ENCODE measurements around the gene ADISSP. TPM values are rescaled to one million over a fixed set of nuclear protein-coding genes. Genes with fewer than 3 reads are reported as not detected.

ADISSP gene
- total and polyA plus RNA-seq, 2 of the 13 experiments (the other 11 are each of a cell fraction or from before 2014, with no cell fraction given): 38.3 to 90.6 TPM

DNA sequence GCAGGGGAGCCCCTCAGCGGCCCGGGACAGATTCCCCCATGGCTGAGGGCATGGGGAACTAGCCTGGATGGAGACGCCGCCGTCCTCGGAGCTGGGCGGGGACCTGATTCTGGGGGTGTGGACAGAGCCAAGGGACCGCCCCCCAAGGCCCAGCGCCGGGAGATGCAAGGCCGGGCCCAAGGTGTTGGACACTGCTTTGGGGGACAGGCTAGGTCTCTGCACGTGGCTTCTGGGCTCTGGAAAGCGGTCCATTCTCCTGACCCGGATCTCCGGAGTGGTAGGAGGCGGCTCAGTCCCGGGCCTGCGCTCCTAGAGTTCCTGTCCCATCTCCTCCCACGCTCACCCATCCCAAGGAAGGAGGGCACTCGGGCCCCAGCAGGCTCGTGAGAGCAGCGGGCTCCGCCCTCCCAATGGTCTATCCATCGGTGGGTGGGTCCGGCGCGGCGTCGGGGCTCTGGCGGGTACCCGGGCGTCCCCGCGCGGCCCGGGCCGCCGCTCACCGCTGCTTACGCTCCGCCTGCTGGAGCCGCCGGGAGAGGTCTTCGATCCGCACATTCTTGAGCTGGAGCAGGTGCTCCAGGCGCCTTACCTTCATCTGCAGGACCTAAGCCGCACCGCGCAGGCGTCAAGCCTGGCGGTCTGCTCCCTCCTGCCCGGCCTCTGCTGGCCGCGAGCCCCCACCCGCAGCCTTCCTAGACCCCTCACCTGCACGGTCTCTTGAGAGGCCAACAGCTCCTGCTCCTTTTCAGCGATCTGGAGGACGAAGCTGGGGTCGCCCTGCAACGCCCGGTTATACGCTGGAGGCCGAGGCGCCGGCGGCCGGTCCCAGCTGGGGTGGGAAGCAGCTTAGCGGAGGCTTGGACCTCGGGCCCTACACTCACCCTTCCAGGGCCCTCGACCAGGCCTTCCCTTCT lies 10.4 kb upstream of the ADISSP start (continued):
- TF ChIP-seq, protein P1, sequence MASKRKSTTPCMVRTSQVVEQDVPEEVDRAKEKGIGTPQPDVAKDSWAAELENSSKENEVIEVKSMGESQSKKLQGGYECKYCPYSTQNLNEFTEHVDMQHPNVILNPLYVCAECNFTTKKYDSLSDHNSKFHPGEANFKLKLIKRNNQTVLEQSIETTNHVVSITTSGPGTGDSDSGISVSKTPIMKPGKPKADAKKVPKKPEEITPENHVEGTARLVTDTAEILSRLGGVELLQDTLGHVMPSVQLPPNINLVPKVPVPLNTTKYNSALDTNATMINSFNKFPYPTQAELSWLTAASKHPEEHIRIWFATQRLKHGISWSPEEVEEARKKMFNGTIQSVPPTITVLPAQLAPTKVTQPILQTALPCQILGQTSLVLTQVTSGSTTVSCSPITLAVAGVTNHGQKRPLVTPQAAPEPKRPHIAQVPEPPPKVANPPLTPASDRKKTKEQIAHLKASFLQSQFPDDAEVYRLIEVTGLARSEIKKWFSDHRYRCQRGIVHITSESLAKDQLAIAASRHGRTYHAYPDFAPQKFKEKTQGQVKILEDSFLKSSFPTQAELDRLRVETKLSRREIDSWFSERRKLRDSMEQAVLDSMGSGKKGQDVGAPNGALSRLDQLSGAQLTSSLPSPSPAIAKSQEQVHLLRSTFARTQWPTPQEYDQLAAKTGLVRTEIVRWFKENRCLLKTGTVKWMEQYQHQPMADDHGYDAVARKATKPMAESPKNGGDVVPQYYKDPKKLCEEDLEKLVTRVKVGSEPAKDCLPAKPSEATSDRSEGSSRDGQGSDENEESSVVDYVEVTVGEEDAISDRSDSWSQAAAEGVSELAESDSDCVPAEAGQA (IDR thresholded peaks at IDR 0.05; ENCODE audit: low read depth): no peak
- TF ChIP-seq, protein P1 (CRISPR knock-in tag; IDR thresholded peaks at IDR 0.05; ENCODE audit: borderline replicate concordance): no peak
- TF ChIP-seq ZNF766 (CRISPR knock-in tag; IDR thresholded peaks at IDR 0.05; ENCODE audit: borderline replicate concordance): peak; percentile 30; the same call in 1 of the 2 replicates
- TF ChIP-seq THAP11 (CRISPR knock-in tag; IDR thresholded peaks at IDR 0.05): peak; percentile 39; the same call in 1 of the 2 replicates
- TF ChIP-seq ZNF407 (CRISPR knock-in tag; IDR thresholded peaks at IDR 0.05; ENCODE audit: not compliant biosample characterization): no peak
- TF ChIP-seq ZNF546 (CRISPR knock-in tag; conservative IDR thresholded peaks at IDR 0.05): no peak; the same call in 1 of the 2 replicates
- no peak for TF ChIP-seq ZNF484 (CRISPR knock-in tag; IDR thresholded peaks at IDR 0.05; ENCODE audit: borderline replicate concordance, low read depth)
- TF ChIP-seq, protein P2, sequence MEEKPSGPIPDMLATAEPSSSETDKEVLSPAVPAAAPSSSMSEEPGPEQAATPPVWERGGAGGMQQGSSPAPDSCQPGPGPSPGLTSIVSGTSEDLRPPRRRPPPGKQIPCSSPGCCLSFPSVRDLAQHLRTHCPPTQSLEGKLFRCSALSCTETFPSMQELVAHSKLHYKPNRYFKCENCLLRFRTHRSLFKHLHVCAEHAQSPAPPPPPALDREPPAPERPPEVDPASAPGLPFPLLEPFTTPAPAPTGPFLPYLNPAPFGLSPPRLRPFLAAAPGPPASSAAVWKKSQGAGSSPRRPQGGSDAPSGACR (CRISPR knock-in tag; IDR thresholded peaks at IDR 0.05): 0 out of 2 replicates have a peak, but pooled peaks have one; percentile 67
- no peak for TF ChIP-seq ZNF770 (CRISPR knock-in tag; IDR thresholded peaks at IDR 0.05)
- no peak for TF ChIP-seq ZNF530 (CRISPR knock-in tag; IDR thresholded peaks at IDR 0.05; ENCODE audit: low read depth)

Measured in HepG2 (cell line).